Liver (tissue), 9 donors: Measurements from ENCODE around the gene CD36. TPM values are rescaled to one million over a fixed set of nuclear protein-coding genes. Genes with fewer than 3 reads are reported as not detected.

ENCODE experiments used
- DNase-seq: peaks from one replicate; pipeline ENCODE4 v3.0.0-alpha.2; 2017; ENCODE audit warnings: low spot score
- H3K27ac ChIP-seq, 2 donors: one replicate each; pipeline ENCODE4 v1.7.0; 2013; ENCODE audit warnings: inconsistent platforms in 2 of 2, low read length in 2 of 2, control low read depth in 1 of 2, low read depth in 1 of 2, mild to moderate bottlenecking in 1 of 2
- H3K27me3 ChIP-seq, 4 donors: one replicate each; pipeline versions ENCODE4 v1.6.1 to v1.7.0; 2013; ENCODE audit warnings: low read length in 3 of 4, inconsistent platforms in 1 of 4, mild to moderate bottlenecking in 1 of 4, moderate library complexity in 1 of 4; ENCODE audit not compliant: control insufficient read depth in 4 of 4, insufficient read depth in 4 of 4
- H3K36me3 ChIP-seq, 4 donors: one replicate each; pipeline versions ENCODE4 v1.6.1 to v1.7.0; 2013; ENCODE audit warnings: low read length in 3 of 4, mild to moderate bottlenecking in 3 of 4, low read depth in 1 of 4, moderate library complexity in 1 of 4; ENCODE audit not compliant: control insufficient read depth in 4 of 4, insufficient read depth in 3 of 4
- H3K4me1 ChIP-seq, 4 donors: one replicate each; pipeline versions ENCODE4 v1.6.1 to v1.7.0; 2013; ENCODE audit warnings: low read length in 3 of 4, mild to moderate bottlenecking in 3 of 4, moderate library complexity in 1 of 4; ENCODE audit not compliant: control insufficient read depth in 4 of 4, insufficient read depth in 4 of 4
- H3K4me3 ChIP-seq, 3 donors: one replicate each; pipeline versions ENCODE4 v1.6.1 to v1.7.0; 2013; ENCODE audit warnings: low read length in 3 of 3, control low read depth in 1 of 3, low read depth in 1 of 3, mild to moderate bottlenecking in 1 of 3
- H3K9ac ChIP-seq, 2 donors: one replicate each; pipeline ENCODE4 v1.7.0; 2013; ENCODE audit warnings: low read length in 2 of 2, mild to moderate bottlenecking in 2 of 2, moderate library complexity in 2 of 2, control low read depth in 1 of 2, low read depth in 1 of 2
- H3K9me3 ChIP-seq, 4 donors: one replicate each; pipeline versions ENCODE4 v1.6.1 to v1.7.0; 2013; ENCODE audit warnings: low read length in 3 of 4; ENCODE audit not compliant: control insufficient read depth in 4 of 4
- EGR1 ChIP-seq, 2 donors: IDR thresholded peaks; 2 replicates each; pipeline ENCODE4 v1.6.1; 2016 to 2018; ENCODE audit warnings: antibody characterized with exemption in 2 of 2, low read depth in 2 of 2
- FOXA1 ChIP-seq: IDR thresholded peaks from 2 replicates; pipeline ENCODE4 v1.6.1; 2016; ENCODE audit warnings: antibody characterized with exemption
- FOXA2 ChIP-seq: IDR thresholded peaks from 2 replicates; pipeline ENCODE4 v1.6.1; 2016; ENCODE audit warnings: antibody characterized with exemption
- GABPA ChIP-seq, 2 donors: IDR thresholded peaks in 1 of 2; conservative IDR thresholded peaks in 1 of 2; 2 replicates each; pipeline ENCODE4 v1.6.1; 2016; ENCODE audit warnings: antibody characterized with exemption in 2 of 2, mild to moderate bottlenecking in 1 of 2, moderate library complexity in 1 of 2
- HNF4A ChIP-seq, 2 donors: conservative IDR thresholded peaks; 2 replicates each; pipeline ENCODE4 v1.6.1; 2016; ENCODE audit warnings: antibody characterized with exemption in 2 of 2, mild to moderate bottlenecking in 2 of 2
- HNF4G ChIP-seq: IDR thresholded peaks from 2 replicates; pipeline ENCODE4 v1.6.1; 2016; ENCODE audit warnings: antibody characterized with exemption
- JUND ChIP-seq, 2 donors: IDR thresholded peaks; 2 replicates each; pipeline ENCODE4 v1.6.1; 2016; ENCODE audit warnings: antibody characterized with exemption in 2 of 2
- RAD21 ChIP-seq, 2 donors: IDR thresholded peaks; 2 replicates each; pipeline ENCODE4 v1.6.1; 2016; ENCODE audit warnings: antibody characterized with exemption in 2 of 2, mild to moderate bottlenecking in 2 of 2
- RXRA ChIP-seq, 2 donors: IDR thresholded peaks; 2 replicates each; pipeline ENCODE4 v1.6.1; 2017 to 2018; ENCODE audit warnings: antibody characterized with exemption in 2 of 2, mild to moderate bottlenecking in 1 of 2
- YY1 ChIP-seq: IDR thresholded peaks from 2 replicates; pipeline ENCODE4 v1.6.1; 2016; ENCODE audit warnings: antibody characterized with exemption, mild to moderate bottlenecking
- WGBS: extraction: QIAGEN DNeasy Blood & Tissue Kit; methylation state at CpG from one replicate; pipeline ENCODE4 v1.1.7; 2013; 5-methylcytosine and 5-hydroxymethylcytosine counted together
- polyA plus RNA-seq, 2 donors: library from polyadenylated mRNA; stranded (reverse) in 1 of 2; unstranded in 1 of 2; fragments of 200-250 nt in 1 of 2; fragments of >200 nt in 1 of 2; fragmentation: Nextera tagmentation in 1 of 2; extraction: Ambion mirVana in 1 of 2; gene quantifications; one replicate each; pipeline versions ENCODE4 v1.2.1 to v1.2.3, GENCODE V29; 2013 to 2015
- total RNA-seq, 2 donors: library from RNA; depleted of rRNA; stranded (reverse); fragments of >200 nt; gene quantifications; one replicate each; pipeline ENCODE4 v1.2.3, GENCODE V29; 2014
- TF ChIP-seq, protein P1 (sequence below): fragments of 150-350 bp; IDR thresholded peaks from 2 replicates; pipeline ENCODE4 v1.5.1; 2017; ENCODE audit warnings: improper control_type of control experiment, low read depth, low read length; ENCODE audit not compliant: missing input control
- TF ChIP-seq, protein P2 (sequence below): IDR thresholded peaks from 2 replicates; pipeline ENCODE4 v1.6.1; 2016; ENCODE audit warnings: antibody characterized with exemption
- TF ChIP-seq, protein P3 (sequence below): IDR thresholded peaks from 2 replicates; pipeline ENCODE4 v1.6.1; 2016; ENCODE audit warnings: antibody characterized with exemption, mild to moderate bottlenecking
- TF ChIP-seq, protein P4 (sequence below): IDR thresholded peaks from 2 replicates; pipeline ENCODE4 v1.6.1; 2016; ENCODE audit warnings: antibody characterized with exemption
- donor health status: healthy.
- donor health status: healthy.
- donor health status: healthy.
- donor health status: healthy.
- donor health status: healthy.

Gene CD36
- total and polyA plus RNA-seq, 4 donors = 21.6 to 597 (median 54.5) TPM

DNA sequence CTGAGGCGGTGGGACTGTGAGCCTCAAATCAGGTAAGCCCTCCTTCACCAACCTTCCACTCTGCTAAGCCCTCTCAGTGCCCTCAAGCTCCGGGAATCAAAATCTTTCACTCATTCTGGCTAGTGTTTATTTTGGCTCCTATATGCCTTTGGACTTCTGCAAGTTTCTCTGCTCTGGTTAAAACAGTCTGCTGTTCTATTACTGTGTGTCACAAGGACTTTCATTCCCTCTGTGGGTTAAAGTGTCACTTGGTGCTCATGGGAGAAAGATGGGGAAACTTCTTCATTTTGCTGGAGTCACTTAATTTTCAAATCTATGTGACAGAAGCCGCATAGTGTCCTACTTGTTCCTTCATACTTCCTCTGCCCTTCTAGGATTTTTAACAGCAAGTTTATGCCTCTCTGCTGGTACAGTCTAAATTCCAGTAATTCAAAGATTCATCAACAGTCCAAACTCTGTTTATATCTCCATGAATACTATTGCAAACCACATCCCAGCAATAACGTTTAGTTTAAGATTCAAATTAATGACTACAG, 61.3 kb downstream of the CD36 start:
- H3K4me1 ChIP-seq = peaks cover 0 to 4% (median 1%) of the 10 kb centered on the region in 4 donors
- H3K27me3 ChIP-seq = peaks cover 0 to 8% (median 0%) of the 10 kb centered on the region in 4 donors
- H3K36me3 ChIP-seq = no peaks in the 10 kb centered on the region
- 56% methylated on average over 4 of the region's 4 CpGs for WGBS
- no peak overlapping the region for H3K4me3 ChIP-seq
- no peaks in the 10 kb centered on the region for H3K9me3 ChIP-seq
- TF ChIP-seq, protein P1, sequence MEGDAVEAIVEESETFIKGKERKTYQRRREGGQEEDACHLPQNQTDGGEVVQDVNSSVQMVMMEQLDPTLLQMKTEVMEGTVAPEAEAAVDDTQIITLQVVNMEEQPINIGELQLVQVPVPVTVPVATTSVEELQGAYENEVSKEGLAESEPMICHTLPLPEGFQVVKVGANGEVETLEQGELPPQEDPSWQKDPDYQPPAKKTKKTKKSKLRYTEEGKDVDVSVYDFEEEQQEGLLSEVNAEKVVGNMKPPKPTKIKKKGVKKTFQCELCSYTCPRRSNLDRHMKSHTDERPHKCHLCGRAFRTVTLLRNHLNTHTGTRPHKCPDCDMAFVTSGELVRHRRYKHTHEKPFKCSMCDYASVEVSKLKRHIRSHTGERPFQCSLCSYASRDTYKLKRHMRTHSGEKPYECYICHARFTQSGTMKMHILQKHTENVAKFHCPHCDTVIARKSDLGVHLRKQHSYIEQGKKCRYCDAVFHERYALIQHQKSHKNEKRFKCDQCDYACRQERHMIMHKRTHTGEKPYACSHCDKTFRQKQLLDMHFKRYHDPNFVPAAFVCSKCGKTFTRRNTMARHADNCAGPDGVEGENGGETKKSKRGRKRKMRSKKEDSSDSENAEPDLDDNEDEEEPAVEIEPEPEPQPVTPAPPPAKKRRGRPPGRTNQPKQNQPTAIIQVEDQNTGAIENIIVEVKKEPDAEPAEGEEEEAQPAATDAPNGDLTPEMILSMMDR = no peak
- TF ChIP-seq FOXA2 = no peak
- no peak for TF ChIP-seq HNF4A (conservative IDR thresholded peaks at IDR 0.05)
- TF ChIP-seq FOXA1 = no peak
- TF ChIP-seq, protein P2, sequence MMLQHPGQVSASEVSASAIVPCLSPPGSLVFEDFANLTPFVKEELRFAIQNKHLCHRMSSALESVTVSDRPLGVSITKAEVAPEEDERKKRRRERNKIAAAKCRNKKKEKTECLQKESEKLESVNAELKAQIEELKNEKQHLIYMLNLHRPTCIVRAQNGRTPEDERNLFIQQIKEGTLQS = no peak
- TF ChIP-seq, protein P3, sequence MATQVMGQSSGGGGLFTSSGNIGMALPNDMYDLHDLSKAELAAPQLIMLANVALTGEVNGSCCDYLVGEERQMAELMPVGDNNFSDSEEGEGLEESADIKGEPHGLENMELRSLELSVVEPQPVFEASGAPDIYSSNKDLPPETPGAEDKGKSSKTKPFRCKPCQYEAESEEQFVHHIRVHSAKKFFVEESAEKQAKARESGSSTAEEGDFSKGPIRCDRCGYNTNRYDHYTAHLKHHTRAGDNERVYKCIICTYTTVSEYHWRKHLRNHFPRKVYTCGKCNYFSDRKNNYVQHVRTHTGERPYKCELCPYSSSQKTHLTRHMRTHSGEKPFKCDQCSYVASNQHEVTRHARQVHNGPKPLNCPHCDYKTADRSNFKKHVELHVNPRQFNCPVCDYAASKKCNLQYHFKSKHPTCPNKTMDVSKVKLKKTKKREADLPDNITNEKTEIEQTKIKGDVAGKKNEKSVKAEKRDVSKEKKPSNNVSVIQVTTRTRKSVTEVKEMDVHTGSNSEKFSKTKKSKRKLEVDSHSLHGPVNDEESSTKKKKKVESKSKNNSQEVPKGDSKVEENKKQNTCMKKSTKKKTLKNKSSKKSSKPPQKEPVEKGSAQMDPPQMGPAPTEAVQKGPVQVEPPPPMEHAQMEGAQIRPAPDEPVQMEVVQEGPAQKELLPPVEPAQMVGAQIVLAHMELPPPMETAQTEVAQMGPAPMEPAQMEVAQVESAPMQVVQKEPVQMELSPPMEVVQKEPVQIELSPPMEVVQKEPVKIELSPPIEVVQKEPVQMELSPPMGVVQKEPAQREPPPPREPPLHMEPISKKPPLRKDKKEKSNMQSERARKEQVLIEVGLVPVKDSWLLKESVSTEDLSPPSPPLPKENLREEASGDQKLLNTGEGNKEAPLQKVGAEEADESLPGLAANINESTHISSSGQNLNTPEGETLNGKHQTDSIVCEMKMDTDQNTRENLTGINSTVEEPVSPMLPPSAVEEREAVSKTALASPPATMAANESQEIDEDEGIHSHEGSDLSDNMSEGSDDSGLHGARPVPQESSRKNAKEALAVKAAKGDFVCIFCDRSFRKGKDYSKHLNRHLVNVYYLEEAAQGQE = no peak
- TF ChIP-seq EGR1 (IDR thresholded peaks at IDR 0.05; ENCODE audit: low read depth in 2 of 2) = no peak
- TF ChIP-seq HNF4G = no peak
- TF ChIP-seq RAD21 (IDR thresholded peaks at IDR 0.05) = no peak
- TF ChIP-seq RXRA (IDR thresholded peaks at IDR 0.05) = no peak
- TF ChIP-seq JUND (IDR thresholded peaks at IDR 0.05) = no peak
- TF ChIP-seq, protein P4, sequence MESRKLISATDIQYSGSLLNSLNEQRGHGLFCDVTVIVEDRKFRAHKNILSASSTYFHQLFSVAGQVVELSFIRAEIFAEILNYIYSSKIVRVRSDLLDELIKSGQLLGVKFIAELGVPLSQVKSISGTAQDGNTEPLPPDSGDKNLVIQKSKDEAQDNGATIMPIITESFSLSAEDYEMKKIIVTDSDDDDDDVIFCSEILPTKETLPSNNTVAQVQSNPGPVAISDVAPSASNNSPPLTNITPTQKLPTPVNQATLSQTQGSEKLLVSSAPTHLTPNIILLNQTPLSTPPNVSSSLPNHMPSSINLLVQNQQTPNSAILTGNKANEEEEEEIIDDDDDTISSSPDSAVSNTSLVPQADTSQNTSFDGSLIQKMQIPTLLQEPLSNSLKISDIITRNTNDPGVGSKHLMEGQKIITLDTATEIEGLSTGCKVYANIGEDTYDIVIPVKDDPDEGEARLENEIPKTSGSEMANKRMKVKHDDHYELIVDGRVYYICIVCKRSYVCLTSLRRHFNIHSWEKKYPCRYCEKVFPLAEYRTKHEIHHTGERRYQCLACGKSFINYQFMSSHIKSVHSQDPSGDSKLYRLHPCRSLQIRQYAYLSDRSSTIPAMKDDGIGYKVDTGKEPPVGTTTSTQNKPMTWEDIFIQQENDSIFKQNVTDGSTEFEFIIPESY = no peak
- no peak for TF ChIP-seq GABPA (IDR thresholded peaks at IDR 0.05 in 1 of 2, conservative IDR thresholded peaks at IDR 0.05 in 1 of 2)
- DNase-seq = no peak
- no peak overlapping the region for H3K9ac ChIP-seq
- no peak overlapping the region for H3K27ac ChIP-seq

DNA sequence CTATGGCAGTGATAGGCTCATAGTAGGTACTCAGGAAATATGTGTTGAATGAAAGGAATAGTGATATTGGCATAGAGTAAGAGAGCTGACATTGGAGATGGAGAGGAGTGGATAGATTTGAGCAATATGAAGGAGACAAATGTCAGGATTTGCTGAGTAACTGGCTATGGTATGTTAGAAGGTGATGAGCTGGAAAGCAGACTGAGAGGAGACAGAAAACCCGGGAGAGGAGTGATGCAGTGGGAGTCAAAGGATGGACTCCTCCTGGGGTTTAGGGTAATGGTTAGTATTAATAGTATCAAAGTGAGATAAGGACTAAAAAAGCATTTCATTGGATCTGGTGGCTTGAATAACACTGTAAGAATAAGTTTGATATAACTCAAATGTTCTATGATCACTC, 64.8 kb downstream of the CD36 start:
- no peak for TF ChIP-seq FOXA1
- TF ChIP-seq YY1 = no peak
- TF ChIP-seq HNF4A (conservative IDR thresholded peaks at IDR 0.05) = no peak
- TF ChIP-seq RAD21 (IDR thresholded peaks at IDR 0.05) = no peak
- TF ChIP-seq, protein P1 = no peak
- no peak for TF ChIP-seq RXRA (IDR thresholded peaks at IDR 0.05)
- no peak for DNase-seq
- H3K9me3 ChIP-seq = no peaks in the 10 kb centered on the region
- H3K27me3 ChIP-seq = peaks cover 0 to 9% (median 0%) of the 10 kb centered on the region in 4 donors
- H3K4me3 ChIP-seq = no peak overlapping the region
- H3K36me3 ChIP-seq = no peaks in the 10 kb centered on the region
- no peak overlapping the region for H3K27ac ChIP-seq
- WGBS = 84% methylated on average over 1 of the region's 1 CpG
- peaks cover 0 to 4% (median 1%) of the 10 kb centered on the region in 4 donors for H3K4me1 ChIP-seq
- no peak overlapping the region for H3K9ac ChIP-seq
